Measurements from ENCODE around the gene ZBBX. TPM values are rescaled to one million over a fixed set of nuclear protein-coding genes. Genes with fewer than 3 reads are reported as not detected.
A peak's percentile ranks its signal among the peaks of the same experiment; 100 is the strongest.
"Not testable (repeated sequence)": the region's sequence is repeated elsewhere in the genome, so short reads cannot be mapped to it uniquely, and the experiment has no call there.

Gene ZBBX
- 5.7 TPM for polyA plus RNA-seq (ENCODE audit: insufficient read length)
- long read RNA-seq, donor 1, result 0 reads
- long read RNA-seq, donor 2, partial matches to known transcripts, result 0 of 2 reads
- long read RNA-seq, donor 2, other reads (novel, unspliced or antisense), result 0 of 2 reads
- long read RNA-seq, donor 3, result 0 reads
- long read RNA-seq, donor 4, result 0 reads
- long read RNA-seq, donor 5, result 0 reads
- long read RNA-seq, donor 6, partial matches to known transcripts, result 0 of 1 reads
- long read RNA-seq, donor 6, other reads (novel, unspliced or antisense), result 0 of 1 reads
- long read RNA-seq, donor 7, partial matches to known transcripts, result 0 of 1 reads
- long read RNA-seq, donor 7, other reads (novel, unspliced or antisense), result 0 of 1 reads
- long read RNA-seq, donor 8, result 0 reads

- peak; percentile 92 for DNase-seq
Observed at GRCh38 chr3:167380004-167380689, at the start of gene ZBBX. Gene ZBBX, minus strand, starts transcription at chr3:167380297. Its CDS starts 7,396 bp downstream, at chr3:167372901.

GRCh38 chr3:167426962-167427361, 46.9 kb upstream of the ZBBX start:
- not testable (repeated sequence) for DNase-seq

- not testable (repeated sequence) for DNase-seq
Observed at GRCh38 chr3:167422396-167422795, 42.3 kb upstream of the ZBBX start.

GRCh38 chr3:167409611-167410010, 29.5 kb upstream of the ZBBX start:
- DNase-seq, result no peak

- DNase-seq, result peak; percentile 32
Observed at GRCh38 chr3:167406876-167407492, 26.9 kb upstream of the ZBBX start.

- DNase-seq, result no peak
Observed at GRCh38 chr3:167397826-167398225, 17.7 kb upstream of the ZBBX start.

- DNase-seq, result no peak
Observed at GRCh38 chr3:167396075-167396474, 16.0 kb upstream of the ZBBX start.

- DNase-seq, result no peak
Observed at GRCh38 chr3:167394003-167394402, 13.9 kb upstream of the ZBBX start.

GRCh38 chr3:167382155-167382554, 2.1 kb upstream of the ZBBX start:
- no peak for DNase-seq

GRCh38 chr3:167375478-167375877, 4.6 kb downstream of the ZBBX start:
- no peak for DNase-seq

- no peak for DNase-seq
Observed at GRCh38 chr3:167372138-167372537, 8.0 kb downstream of the ZBBX start.

- no peak for DNase-seq
Observed at GRCh38 chr3:167361948-167362347, 18.1 kb downstream of the ZBBX start.

- DNase-seq, result no peak
Observed at GRCh38 chr3:167361306-167361705, 18.8 kb downstream of the ZBBX start.

GRCh38 chr3:167355446-167355845, 24.7 kb downstream of the ZBBX start:
- DNase-seq, result no peak

- no peak for DNase-seq
Observed at GRCh38 chr3:167354751-167355150, 25.3 kb downstream of the ZBBX start.

- peak; percentile 31 for DNase-seq
Observed at GRCh38 chr3:167350245-167350862, 29.7 kb downstream of the ZBBX start.

GRCh38 chr3:167346171-167346570, 33.9 kb downstream of the ZBBX start:
- no peak for DNase-seq

- no peak for DNase-seq
Observed at GRCh38 chr3:167330993-167331785, 48.9 kb downstream of the ZBBX start.

GRCh38 chr3:167323572-167323971, 56.5 kb downstream of the ZBBX start:
- no peak for DNase-seq

GRCh38 chr3:167318996-167319615, 61.0 kb downstream of the ZBBX start:
- DNase-seq, result no peak

- no peak for DNase-seq
Observed at GRCh38 chr3:167318306-167318705, 61.8 kb downstream of the ZBBX start.
